HepG2 (cell line): ENCODE results near the gene TNXB. TPM values are rescaled to one million over a fixed set of nuclear protein-coding genes. Genes with fewer than 3 reads are reported as not detected.

Experiments
- EED ChIP-seq: sonication (generic); formaldehyde crosslinking; IDR thresholded peaks from 2 replicates; pipeline ENCODE4 v1.5.0; 2020; ENCODE audit warnings: mild to moderate bottlenecking, missing genetic modification reagents
- FOXA3 ChIP-seq: IDR thresholded peaks from 2 replicates; pipeline ENCODE4 v1.6.1; 2016; ENCODE audit warnings: missing genetic modification reagents, missing compliant biosample characterization
- NKX3-1 ChIP-seq: sonication (generic); formaldehyde crosslinking; IDR thresholded peaks from 2 replicates; pipeline ENCODE4 v1.5.0; 2020; ENCODE audit warnings: missing genetic modification reagents
- NONO ChIP-seq, 2 experiments: fragments of 450-650 bp in 1 of 2; sonication (generic) in 1 of 2; formaldehyde crosslinking in 1 of 2; IDR thresholded peaks in 1 of 2; conservative IDR thresholded peaks in 1 of 2; 2 replicates each; pipeline versions ENCODE4 v1.6.1 to v1.8.0; 2017 to 2022; ENCODE audit warnings: mild to moderate bottlenecking in 1 of 2, missing genetic modification reagents in 1 of 2, moderate library complexity in 1 of 2
- ZBTB40 ChIP-seq, 2 experiments: fragments of 450-650 bp in 1 of 2; sonication (generic) in 1 of 2; formaldehyde crosslinking in 1 of 2; IDR thresholded peaks; 2 replicates each; pipeline versions ENCODE4 v1.6.1 to v1.8.0; 2016 to 2022; ENCODE audit warnings: antibody characterized with exemption in 1 of 2, mild to moderate bottlenecking in 1 of 2, missing genetic modification reagents in 1 of 2
- ZHX1 ChIP-seq: sonication (generic); formaldehyde crosslinking; IDR thresholded peaks from 2 replicates; pipeline ENCODE4 v1.8.1; 2022; ENCODE audit warnings: low read depth, mild to moderate bottlenecking, missing genetic modification reagents
- ZNF20 ChIP-seq: sonication (generic); formaldehyde crosslinking; IDR thresholded peaks from 2 replicates; pipeline ENCODE4 v1.4.0; 2020; ENCODE audit warnings: mild to moderate bottlenecking, moderate library complexity, missing genetic modification reagents
- ZNF274 ChIP-seq: sonication (generic); formaldehyde crosslinking; IDR thresholded peaks from 2 replicates; pipeline ENCODE4 v1.5.1; 2020; ENCODE audit warnings: mild to moderate bottlenecking, missing genetic modification reagents
- ZNF605 ChIP-seq: sonication (generic); formaldehyde crosslinking; IDR thresholded peaks from 2 replicates; pipeline ENCODE4 v1.8.0; 2022; ENCODE audit warnings: mild to moderate bottlenecking, missing genetic modification reagents
- polyA plus RNA-seq, 8 experiments: library from polyadenylated mRNA; depleted of rRNA in 3 of 8; stranded (reverse) in 7 of 8; unstranded in 1 of 8; fragments of >200 nt; fragmentation: Illumina TruSeq in 4 of 8; extraction: Trizol in 4 of 8; gene quantifications; 2 replicates each; pipeline versions ENCODE4 v1.2.1 to v1.2.3, GENCODE V29; 2011 to 2016; ENCODE audit warnings: low read depth in 4 of 8, missing spikeins in 1 of 8, mixed read lengths in 1 of 8; ENCODE audit not compliant: insufficient read depth in 1 of 8
- total RNA-seq, 5 experiments: library from RNA; depleted of rRNA; stranded (reverse); fragments of >200 nt; fragmentation: Illumina TruSeq; extraction: Trizol; gene quantifications; 2 replicates each; pipeline ENCODE4 v1.2.3, GENCODE V29; 2016; ENCODE audit warnings: low read depth in 1 of 5
- TF ChIP-seq, protein P1 (sequence below): sonication (generic); formaldehyde crosslinking; IDR thresholded peaks from 2 replicates; pipeline ENCODE4 v1.4.0; 2020; ENCODE audit warnings: missing genetic modification reagents, borderline replicate concordance

The TNXB gene
- total and polyA plus RNA-seq, 2 of the 13 experiments (the other 11 are each of a cell fraction or from before 2014, with no cell fraction given), result 1.6 to 2.7 TPM

GRCh38 chr6:32153564-32154513, 44.7 kb upstream of the TNXB start, which contains the start of gene PPT2 (continued):
- TF ChIP-seq ZBTB40 (IDR thresholded peaks at IDR 0.05), result no peak
- no peak; the same call in 1 of the 2 replicates for TF ChIP-seq ZBTB40 (CRISPR knock-in tag; IDR thresholded peaks at IDR 0.05)
- no peak; the same call in 1 of the 2 replicates for TF ChIP-seq EED (CRISPR knock-in tag)
- peak; percentile 88; the same call in 1 of the 2 replicates for TF ChIP-seq ZNF274 (CRISPR knock-in tag)
- TF ChIP-seq ZNF20 (CRISPR knock-in tag), result peak; percentile 67; the same call in 1 of the 2 replicates
- TF ChIP-seq, protein P1, sequence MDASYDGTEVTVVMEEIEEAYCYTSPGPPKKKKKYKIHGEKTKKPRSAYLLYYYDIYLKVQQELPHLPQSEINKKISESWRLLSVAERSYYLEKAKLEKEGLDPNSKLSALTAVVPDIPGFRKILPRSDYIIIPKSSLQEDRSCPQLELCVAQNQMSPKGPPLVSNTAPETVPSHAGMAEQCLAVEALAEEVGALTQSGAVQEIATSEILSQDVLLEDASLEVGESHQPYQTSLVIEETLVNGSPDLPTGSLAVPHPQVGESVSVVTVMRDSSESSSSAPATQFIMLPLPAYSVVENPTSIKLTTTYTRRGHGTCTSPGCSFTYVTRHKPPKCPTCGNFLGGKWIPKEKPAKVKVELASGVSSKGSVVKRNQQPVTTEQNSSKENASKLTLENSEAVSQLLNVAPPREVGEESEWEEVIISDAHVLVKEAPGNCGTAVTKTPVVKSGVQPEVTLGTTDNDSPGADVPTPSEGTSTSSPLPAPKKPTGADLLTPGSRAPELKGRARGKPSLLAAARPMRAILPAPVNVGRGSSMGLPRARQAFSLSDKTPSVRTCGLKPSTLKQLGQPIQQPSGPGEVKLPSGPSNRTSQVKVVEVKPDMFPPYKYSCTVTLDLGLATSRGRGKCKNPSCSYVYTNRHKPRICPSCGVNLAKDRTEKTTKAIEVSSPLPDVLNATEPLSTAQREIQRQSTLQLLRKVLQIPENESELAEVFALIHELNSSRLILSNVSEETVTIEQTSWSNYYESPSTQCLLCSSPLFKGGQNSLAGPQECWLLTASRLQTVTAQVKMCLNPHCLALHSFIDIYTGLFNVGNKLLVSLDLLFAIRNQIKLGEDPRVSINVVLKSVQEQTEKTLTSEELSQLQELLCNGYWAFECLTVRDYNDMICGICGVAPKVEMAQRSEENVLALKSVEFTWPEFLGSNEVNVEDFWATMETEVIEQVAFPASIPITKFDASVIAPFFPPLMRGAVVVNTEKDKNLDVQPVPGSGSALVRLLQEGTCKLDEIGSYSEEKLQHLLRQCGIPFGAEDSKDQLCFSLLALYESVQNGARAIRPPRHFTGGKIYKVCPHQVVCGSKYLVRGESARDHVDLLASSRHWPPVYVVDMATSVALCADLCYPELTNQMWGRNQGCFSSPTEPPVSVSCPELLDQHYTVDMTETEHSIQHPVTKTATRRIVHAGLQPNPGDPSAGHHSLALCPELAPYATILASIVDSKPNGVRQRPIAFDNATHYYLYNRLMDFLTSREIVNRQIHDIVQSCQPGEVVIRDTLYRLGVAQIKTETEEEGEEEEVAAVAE (CRISPR knock-in tag), result peak; percentile 85
- no peak for TF ChIP-seq NONO (IDR thresholded peaks at IDR 0.05)
- peak; percentile 74 for TF ChIP-seq NONO (CRISPR knock-in tag; conservative IDR thresholded peaks at IDR 0.05)
- TF ChIP-seq ZHX1 (CRISPR knock-in tag), result peak; percentile 67; the same call in 1 of the 2 replicates
- peak; percentile 88 for TF ChIP-seq FOXA3
- TF ChIP-seq NKX3-1 (CRISPR knock-in tag), result peak; percentile 48; the same call in 1 of the 2 replicates
- peak; percentile 71; the same call in 1 of the 2 replicates for TF ChIP-seq ZNF605 (CRISPR knock-in tag)
